ENCODE results near the gene KLK7.

KLK7 gene

GRCh38 chr19:50979758-50980157 is 4.0 kb downstream of the KLK7 start:
- H2AFZ ChIP-seq (ENCODE audit: low read length), result no peak overlapping the region
- H3K4me2 ChIP-seq (ENCODE audit: low read depth, low read length), result no peak overlapping the region
- H3K9me2 ChIP-seq (replicated peaks; ENCODE audit: insufficient read depth, low read length), result no peaks in the 10 kb centered on the region
- H3K9me3 ChIP-seq (replicated peaks; ENCODE audit: insufficient read depth, low read length), result no peaks in the 10 kb centered on the region
- H3K27me3 ChIP-seq (replicated peaks; ENCODE audit: insufficient read depth, low read length), result no peaks in the 10 kb centered on the region
- no peaks in the 10 kb centered on the region for H3K79me2 ChIP-seq (ENCODE audit: low read length)
- H3K36me3 ChIP-seq (replicated peaks; ENCODE audit: insufficient read depth, low read length), result no peaks in the 10 kb centered on the region
- no peak overlapping the region for H3K9ac ChIP-seq (ENCODE audit: low read length)
- DNase-seq, result no peak
- no peaks in the 10 kb centered on the region for H4K20me1 ChIP-seq (ENCODE audit: insufficient read depth, low read length)
- no peaks in the 10 kb centered on the region for H3K4me1 ChIP-seq (ENCODE audit: low read length)
- H3K4me3 ChIP-seq (ENCODE audit: low read length), result no peak overlapping the region
- H3K27ac ChIP-seq (ENCODE audit: low read length), result no peak overlapping the region
- TF ChIP-seq EZH2 (optimal IDR thresholded peaks at IDR 0.05; ENCODE audit: low read depth, low read length) (no peak), EZH2phosphoT487 (IDR thresholded peaks at IDR 0.05; ENCODE audit: low read length) (no peak), CTCF (IDR thresholded peaks at IDR 0.05; ENCODE audit: low read length) (no peak)
- H3F3A ChIP-seq (ENCODE audit: insufficient read depth, low read length), result no peaks in the 10 kb centered on the region

DNA sequence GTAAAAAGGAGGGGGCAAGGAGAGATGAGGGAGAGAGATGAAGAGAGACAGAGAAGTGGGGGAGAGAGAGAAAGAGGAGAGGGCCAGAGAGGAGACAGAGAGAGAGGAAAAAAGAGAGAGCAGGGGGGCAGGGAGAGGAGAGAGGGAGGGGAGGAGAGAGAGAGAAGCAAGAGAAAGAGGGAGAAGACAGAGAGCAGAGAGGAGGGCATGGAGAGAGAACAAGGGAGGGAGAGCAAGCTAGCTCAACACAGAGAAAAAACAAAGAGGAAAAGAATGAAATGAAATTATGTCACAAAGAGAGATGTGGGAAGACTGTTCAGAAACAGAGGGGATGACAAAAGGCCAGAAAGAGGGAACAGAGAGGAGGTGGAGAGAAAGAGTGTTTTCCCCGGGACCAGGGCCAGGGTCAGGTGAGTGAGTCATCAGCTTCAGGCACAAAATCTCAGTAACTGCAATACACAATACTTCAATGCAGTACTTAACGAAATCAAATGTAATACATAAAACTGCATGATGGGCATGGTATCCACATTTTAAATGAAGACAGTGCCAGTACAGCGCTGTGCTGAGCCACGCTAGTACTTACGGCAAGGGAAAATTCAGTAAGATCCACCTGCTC is 4.8 kb downstream of the KLK7 start:
- no peak overlapping the region for H3K4me2 ChIP-seq (ENCODE audit: low read depth, low read length)

DNA sequence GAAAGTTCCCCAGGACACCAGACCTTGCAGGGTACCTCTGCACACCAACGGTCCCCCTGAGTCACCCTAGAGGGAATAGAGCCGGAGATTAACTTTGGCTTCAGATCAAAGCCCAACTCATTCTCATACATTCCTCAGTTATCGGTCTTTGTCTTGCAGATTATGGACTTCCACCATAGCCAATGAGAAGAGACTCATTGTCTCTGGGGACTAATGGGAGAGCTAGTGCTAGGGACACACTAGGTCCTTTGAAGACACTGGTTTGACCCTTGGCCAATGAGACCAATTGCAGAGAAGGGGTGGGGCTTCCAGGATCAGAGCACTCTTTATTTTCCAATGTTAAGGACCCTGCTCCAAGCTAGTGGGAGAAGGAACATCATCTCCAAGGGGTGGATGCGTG is 6.1 kb downstream of the KLK7 start:
- Histone ChIP-seq H3K9me3 (replicated peaks; ENCODE audit: insufficient read depth, low read length) (no peaks in the 10 kb centered on the region), H3K27ac (ENCODE audit: low read length) (no peak overlapping the region), H3K4me2 (ENCODE audit: low read depth, low read length) (no peak overlapping the region), H3K79me2 (ENCODE audit: low read length) (no peaks in the 10 kb centered on the region), H3F3A (ENCODE audit: insufficient read depth, low read length) (no peaks in the 10 kb centered on the region), H3K9ac (ENCODE audit: low read length) (no peak overlapping the region), H3K36me3 (replicated peaks; ENCODE audit: insufficient read depth, low read length) (no peaks in the 10 kb centered on the region), H2AFZ (ENCODE audit: low read length) (no peak overlapping the region), H3K4me3 (ENCODE audit: low read length) (no peak overlapping the region), H3K9me2 (replicated peaks; ENCODE audit: insufficient read depth, low read length) (no peaks in the 10 kb centered on the region), H3K27me3 (replicated peaks; ENCODE audit: insufficient read depth, low read length) (no peaks in the 10 kb centered on the region), H4K20me1 (ENCODE audit: insufficient read depth, low read length) (no peaks in the 10 kb centered on the region), H3K4me1 (ENCODE audit: low read length) (no peaks in the 10 kb centered on the region)
- no peak for DNase-seq
- TF ChIP-seq EZH2phosphoT487 (IDR thresholded peaks at IDR 0.05; ENCODE audit: low read length) (no peak), CTCF (IDR thresholded peaks at IDR 0.05; ENCODE audit: low read length) (no peak), EZH2 (optimal IDR thresholded peaks at IDR 0.05; ENCODE audit: low read depth, low read length) (no peak)

More for the DNA sequence above, 4.8 kb downstream of the KLK7 start:
- H4K20me1 ChIP-seq (ENCODE audit: insufficient read depth, low read length), result no peaks in the 10 kb centered on the region
- no peak overlapping the region for H3K4me3 ChIP-seq (ENCODE audit: low read length)
- no peak for TF ChIP-seq EZH2phosphoT487 (IDR thresholded peaks at IDR 0.05; ENCODE audit: low read length)
- TF ChIP-seq CTCF (IDR thresholded peaks at IDR 0.05; ENCODE audit: low read length), result no peak
- no peak for TF ChIP-seq EZH2 (optimal IDR thresholded peaks at IDR 0.05; ENCODE audit: low read depth, low read length)
- H3K36me3 ChIP-seq (replicated peaks; ENCODE audit: insufficient read depth, low read length), result no peaks in the 10 kb centered on the region
- H3K9me3 ChIP-seq (replicated peaks; ENCODE audit: insufficient read depth, low read length), result no peaks in the 10 kb centered on the region
- H3K9ac ChIP-seq (ENCODE audit: low read length), result no peak overlapping the region
- H3K79me2 ChIP-seq (ENCODE audit: low read length), result no peaks in the 10 kb centered on the region
- H3F3A ChIP-seq (ENCODE audit: insufficient read depth, low read length), result no peaks in the 10 kb centered on the region
- no peaks in the 10 kb centered on the region for H3K9me2 ChIP-seq (replicated peaks; ENCODE audit: insufficient read depth, low read length)
- H3K27me3 ChIP-seq (replicated peaks; ENCODE audit: insufficient read depth, low read length), result no peaks in the 10 kb centered on the region
- no peak overlapping the region for H3K27ac ChIP-seq (ENCODE audit: low read length)
- no peak for DNase-seq
- H2AFZ ChIP-seq (ENCODE audit: low read length), result no peak overlapping the region
- no peaks in the 10 kb centered on the region for H3K4me1 ChIP-seq (ENCODE audit: low read length)
